Gastrocnemius medialis (tissue), 4 donors: ENCODE data around the gene KRTCAP2. TPM values are rescaled to one million over a fixed set of nuclear protein-coding genes. Genes with fewer than 3 reads are reported as not detected.

Source experiments
- ATAC-seq, 2 donors: fragments of 150-250 bp; one replicate each; pipeline ENCODE4 v1.9.1; 2016
- DNase-seq, 2 donors: peaks; one replicate each; pipeline ENCODE4 v3.0.0-alpha.2; 2019
- H3K27ac ChIP-seq, 4 donors: fragments of 200-600 bp; sonication (generic); 1 replicate in 1 of 4; 2 replicates in 3 of 4; pipeline ENCODE4 v1.5.1; 2016 to 2018; ENCODE audit warnings: mild to moderate bottlenecking in 2 of 4, moderate library complexity in 1 of 4
- H3K27me3 ChIP-seq, 3 donors: fragments of 200-600 bp; sonication (generic) in 2 of 3; 1 replicate in 1 of 3; 2 replicates in 2 of 3; pipeline versions ENCODE4 v1.5.1 to v1.6.0; 2016 to 2019; ENCODE audit warnings: mild to moderate bottlenecking in 1 of 3, moderate library complexity in 1 of 3
- H3K36me3 ChIP-seq, 2 donors: fragments of 200-600 bp; sonication (generic) in 1 of 2; one replicate each; pipeline ENCODE4 v1.5.1; 2017 to 2018
- H3K4me1 ChIP-seq, 2 donors: fragments of 200-600 bp; sonication (generic) in 1 of 2; one replicate each; pipeline ENCODE4 v1.5.1; 2016 to 2017; ENCODE audit warnings: mild to moderate bottlenecking in 2 of 2
- H3K4me3 ChIP-seq, 4 donors: fragments of 200-600 bp; sonication (generic) in 3 of 4; 1 replicate in 1 of 4; 2 replicates in 3 of 4; pipeline ENCODE4 v1.5.1; 2016 to 2019; ENCODE audit warnings: mild to moderate bottlenecking in 2 of 4
- H3K9me3 ChIP-seq, 3 donors: fragments of 200-600 bp; sonication (generic) in 2 of 3; 1 replicate in 1 of 3; 2 replicates in 2 of 3; pipeline ENCODE4 v1.5.1; 2016 to 2019
- POLR2A ChIP-seq, 2 donors: fragments of 450-650 bp; IDR thresholded peaks; one replicate each; pipeline ENCODE4 v1.6.1; 2017; ENCODE audit warnings: antibody characterized with exemption in 2 of 2, mild to moderate bottlenecking in 2 of 2, moderate library complexity in 2 of 2
- in situ Hi-C, 4 donors: fragments of 200-750 bp; cut with MboI; loops; one replicate each; pipeline versions ENCODE4 v1.15.0 to v1.8.0; 2017; ENCODE audit warnings: low sequenced_read_pairs in 4 of 4
- intact Hi-C: fragments of 100-400 bp; cut with DNase I; formaldehyde crosslinking; loops from one replicate; pipeline ENCODE4 v1.15.1; 2023; ENCODE audit warnings: low total_unique reads
- total RNA-seq, 4 donors: library from RNA; depleted of rRNA; stranded (reverse); fragments of >200 nt; gene quantifications; one replicate each; pipeline versions ENCODE4 v1.1.0 to v1.2.3, GENCODE V29; 2016
- TF ChIP-seq, protein P1 (sequence below), 5 experiments: fragments of 450-650 bp in 3 of 5; fragments of 200-600 bp in 2 of 5; sonication (generic) in 2 of 5; IDR thresholded peaks in 4 of 5; conservative IDR thresholded peaks in 1 of 5; 1 replicate in 4 of 5; 2 replicates in 1 of 5; pipeline ENCODE4 v1.5.1; 2016 to 2019; ENCODE audit warnings: antibody characterized with exemption in 5 of 5, mild to moderate bottlenecking in 3 of 5, moderate library complexity in 3 of 5

Gene KRTCAP2
- total RNA-seq, 4 donors from 2014 or later: 59.6 to 102 (median 91.6) TPM

DNA sequence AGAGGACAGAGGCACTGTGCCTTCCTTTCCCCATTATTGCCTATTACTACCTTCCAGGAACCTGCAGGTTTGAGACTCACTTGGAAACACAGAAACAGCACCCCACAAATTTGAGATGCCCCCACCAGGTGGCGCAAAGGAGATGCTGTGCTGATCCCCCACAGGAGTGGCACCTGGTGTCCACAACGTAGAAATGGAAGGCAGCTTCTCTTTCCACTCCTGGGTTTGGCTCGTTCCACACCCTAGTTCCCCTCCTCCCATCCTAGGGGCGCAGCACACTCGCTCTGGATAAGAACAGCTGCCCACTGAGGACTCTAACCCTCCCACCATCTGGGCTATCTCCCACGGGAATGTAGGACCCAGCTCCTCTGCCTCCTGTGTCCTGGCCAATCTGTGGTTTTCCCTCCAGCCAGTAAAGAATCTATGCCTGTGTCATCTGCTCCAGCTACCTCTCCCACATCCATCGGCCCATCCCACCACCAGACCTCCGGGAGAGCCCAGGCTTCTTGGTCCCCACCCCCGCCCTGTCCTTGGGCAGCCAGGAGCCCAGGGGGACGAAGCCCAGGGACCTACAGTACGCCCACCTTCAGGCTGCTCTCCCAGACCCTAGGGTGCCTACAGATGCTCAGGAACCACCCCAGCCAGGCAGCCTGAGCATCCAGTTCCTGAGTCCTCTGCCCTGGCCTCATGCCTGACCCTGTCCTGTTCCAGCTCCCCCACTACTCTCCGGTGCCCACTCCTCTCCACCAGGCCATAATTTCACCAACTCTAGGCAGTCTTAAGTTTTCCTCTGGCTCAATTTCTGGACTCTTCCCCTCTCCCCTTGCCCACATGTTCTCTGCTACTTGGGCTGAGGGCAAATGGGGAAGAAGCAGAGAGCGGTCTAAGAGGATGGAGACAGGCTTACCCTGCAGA, 34.0 kb upstream of the KRTCAP2 start:
- Histone ChIP-seq H3K36me3 (peaks cover 0 to 3% of the 10 kb centered on the region in 2 donors), H3K27me3 (no peaks in the 10 kb centered on the region), H3K4me1 (peaks cover 16 to 28% of the 10 kb centered on the region in 2 donors), H3K27ac (peak overlapping the region; percentile 93 to 99 (median 96)), H3K9me3 (no peaks in the 10 kb centered on the region), H3K4me3 (peak overlapping the region in 3 of 4 donors; percentile 5 to 91 (median 88))
- TF ChIP-seq, protein P1, sequence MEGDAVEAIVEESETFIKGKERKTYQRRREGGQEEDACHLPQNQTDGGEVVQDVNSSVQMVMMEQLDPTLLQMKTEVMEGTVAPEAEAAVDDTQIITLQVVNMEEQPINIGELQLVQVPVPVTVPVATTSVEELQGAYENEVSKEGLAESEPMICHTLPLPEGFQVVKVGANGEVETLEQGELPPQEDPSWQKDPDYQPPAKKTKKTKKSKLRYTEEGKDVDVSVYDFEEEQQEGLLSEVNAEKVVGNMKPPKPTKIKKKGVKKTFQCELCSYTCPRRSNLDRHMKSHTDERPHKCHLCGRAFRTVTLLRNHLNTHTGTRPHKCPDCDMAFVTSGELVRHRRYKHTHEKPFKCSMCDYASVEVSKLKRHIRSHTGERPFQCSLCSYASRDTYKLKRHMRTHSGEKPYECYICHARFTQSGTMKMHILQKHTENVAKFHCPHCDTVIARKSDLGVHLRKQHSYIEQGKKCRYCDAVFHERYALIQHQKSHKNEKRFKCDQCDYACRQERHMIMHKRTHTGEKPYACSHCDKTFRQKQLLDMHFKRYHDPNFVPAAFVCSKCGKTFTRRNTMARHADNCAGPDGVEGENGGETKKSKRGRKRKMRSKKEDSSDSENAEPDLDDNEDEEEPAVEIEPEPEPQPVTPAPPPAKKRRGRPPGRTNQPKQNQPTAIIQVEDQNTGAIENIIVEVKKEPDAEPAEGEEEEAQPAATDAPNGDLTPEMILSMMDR (IDR thresholded peaks at IDR 0.05 in 4 of 5, conservative IDR thresholded peaks at IDR 0.05 in 1 of 5): peak; percentile 66 to 85 (median 82)
- no peak for TF ChIP-seq POLR2A (IDR thresholded peaks at IDR 0.05)
- intact Hi-C loops (loop anchor here (1.0 to 5.0 kb wide), 4 partner anchors 19 to 116 kb away; partner anchors contain the start of gene FDPS), in situ Hi-C loops (no loop called here)
- peak; percentile 37 to 49 for ATAC-seq
- DNase-seq: peak; percentile 45 to 76

DNA sequence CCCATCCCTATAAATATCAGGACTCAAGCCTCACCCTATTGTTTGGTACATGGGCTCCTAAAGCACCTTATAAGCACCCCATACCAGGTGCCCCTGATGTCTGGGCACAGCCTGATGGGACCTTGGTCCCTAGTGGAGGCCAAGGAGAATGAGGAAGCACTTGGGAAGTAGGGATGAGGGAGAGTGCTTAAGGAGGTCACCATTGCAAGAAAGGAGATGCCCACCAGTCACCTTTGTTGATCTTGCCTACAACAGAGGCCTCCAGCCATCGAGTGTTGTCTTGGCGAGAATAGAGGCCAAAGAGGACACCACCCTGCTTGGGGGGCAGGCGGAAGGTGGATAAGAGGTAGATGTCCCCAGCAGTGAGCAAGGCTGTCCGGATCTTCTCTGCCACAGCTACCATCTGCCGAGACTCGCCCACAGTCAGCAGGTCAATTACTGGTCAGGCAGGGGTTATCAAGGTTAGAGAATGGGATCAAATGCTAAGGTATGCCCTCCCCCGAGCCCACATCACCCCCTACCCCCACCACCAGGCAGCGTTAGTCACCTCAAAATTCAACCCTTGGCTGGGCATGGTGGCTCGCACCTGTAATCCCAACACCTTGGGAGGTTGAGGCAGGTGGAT, 33.0 kb upstream of the KRTCAP2 start:
- peaks cover 16 to 28% of the 10 kb centered on the region in 2 donors for H3K4me1 ChIP-seq
- no peak overlapping the region for H3K27ac ChIP-seq
- no peak for DNase-seq
- ATAC-seq: no peak
- no peaks in the 10 kb centered on the region for H3K36me3 ChIP-seq
- H3K9me3 ChIP-seq: no peaks in the 10 kb centered on the region
- TF ChIP-seq, protein P1 (IDR thresholded peaks at IDR 0.05 in 4 of 5, conservative IDR thresholded peaks at IDR 0.05 in 1 of 5): no peak
- no peak for TF ChIP-seq POLR2A (IDR thresholded peaks at IDR 0.05)
- intact Hi-C loops: loop anchor here (5.0 kb wide), 2 partner anchors 36 to 101 kb away; partner anchors contain the start of gene FDPS
- in situ Hi-C loops: no loop called here
- H3K27me3 ChIP-seq: no peaks in the 10 kb centered on the region
- no peak overlapping the region for H3K4me3 ChIP-seq

DNA sequence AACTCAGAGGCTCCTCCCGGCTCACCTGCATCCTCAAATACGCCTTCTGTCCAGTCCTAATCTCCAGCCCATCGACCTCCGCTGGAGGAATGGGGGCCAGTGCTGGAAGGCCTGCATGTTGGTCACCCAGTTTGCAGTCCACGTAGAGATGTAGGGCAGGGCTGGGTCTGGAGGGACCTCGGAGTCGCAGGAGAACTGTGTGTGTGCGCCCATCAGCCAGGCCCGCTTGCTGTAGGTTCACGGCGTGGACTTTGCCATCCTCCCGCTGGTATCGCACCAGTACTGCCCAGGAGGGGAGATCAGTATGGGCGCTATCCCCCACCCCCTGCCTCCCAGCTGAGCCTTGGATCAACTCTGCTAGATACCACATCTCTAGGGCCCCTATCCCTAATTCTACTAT, 31.9 kb upstream of the KRTCAP2 start:
- no peaks in the 10 kb centered on the region for H3K27me3 ChIP-seq
- intact Hi-C loops (loop anchor here (5.0 kb wide), 2 partner anchors 37 to 102 kb away; partner anchors contain the start of gene FDPS), in situ Hi-C loops (no loop called here)
- H3K27ac ChIP-seq: no peak overlapping the region
- H3K4me1 ChIP-seq: peaks cover 16 to 26% of the 10 kb centered on the region in 2 donors
- no peaks in the 10 kb centered on the region for H3K9me3 ChIP-seq
- TF ChIP-seq POLR2A (IDR thresholded peaks at IDR 0.05): no peak
- TF ChIP-seq, protein P1 (IDR thresholded peaks at IDR 0.05 in 4 of 5, conservative IDR thresholded peaks at IDR 0.05 in 1 of 5): no peak
- no peak for DNase-seq
- no peak for ATAC-seq
- H3K36me3 ChIP-seq: no peaks in the 10 kb centered on the region
- H3K4me3 ChIP-seq: no peak overlapping the region

DNA sequence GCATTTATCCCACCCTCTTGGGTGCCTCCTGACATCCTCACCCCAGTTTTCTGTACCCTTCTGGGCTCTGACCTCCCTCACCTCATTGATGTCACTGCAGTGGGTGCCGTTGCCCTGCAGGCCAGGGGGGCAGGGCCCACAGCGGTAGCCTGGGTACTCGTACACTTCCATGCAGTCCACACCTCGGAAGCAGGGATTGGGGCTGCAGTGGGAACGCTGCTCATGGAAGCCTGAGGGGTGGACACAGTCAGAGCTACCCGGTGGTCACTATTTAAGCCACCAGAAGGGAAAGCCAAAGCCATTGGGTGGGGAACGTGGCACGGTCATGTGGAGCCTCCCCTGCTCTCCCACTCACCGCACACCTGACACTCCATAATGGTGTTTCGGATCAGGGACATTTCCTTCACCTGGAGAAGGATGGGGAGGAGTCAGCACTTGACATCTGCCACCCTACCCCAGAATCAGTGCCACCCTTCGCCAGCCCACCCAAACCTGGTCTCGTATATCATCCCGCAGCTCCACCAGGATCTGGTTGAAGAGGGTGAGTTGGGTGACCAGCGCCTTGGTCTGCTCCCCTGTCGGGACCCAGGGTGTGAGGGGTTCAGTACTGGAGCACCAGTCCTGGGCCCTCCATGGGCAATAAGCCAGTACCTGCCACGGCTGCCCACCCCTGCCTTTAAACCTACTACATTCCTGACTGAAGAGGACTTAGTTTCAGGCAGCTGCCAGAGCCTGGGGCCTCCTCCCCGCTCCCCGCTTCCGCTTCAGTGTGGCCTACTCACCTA, 29.8 kb upstream of the KRTCAP2 start:
- in situ Hi-C loops: no loop called here

More for the DNA sequence above, 29.8 kb upstream of the KRTCAP2 start:
- intact Hi-C loops: no loop called here
- Histone ChIP-seq H3K4me1 (peaks cover 5 to 14% of the 10 kb centered on the region in 2 donors), H3K9me3 (no peaks in the 10 kb centered on the region), H3K36me3 (no peaks in the 10 kb centered on the region), H3K4me3 (no peak overlapping the region), H3K27me3 (no peaks in the 10 kb centered on the region), H3K27ac (no peak overlapping the region)
- no peak for DNase-seq
- no peak for ATAC-seq
- TF ChIP-seq POLR2A (IDR thresholded peaks at IDR 0.05): no peak
- TF ChIP-seq, protein P1 (IDR thresholded peaks at IDR 0.05 in 4 of 5, conservative IDR thresholded peaks at IDR 0.05 in 1 of 5): no peak
